Liver (tissue), 9 donors: ENCODE measurements around the gene GOLT1B. TPM values are rescaled to one million over a fixed set of nuclear protein-coding genes. Genes with fewer than 3 reads are reported as not detected.

Source experiments
- DNase-seq: peaks from one replicate; pipeline ENCODE4 v3.0.0-alpha.2; 2017; ENCODE audit warnings: low spot score
- H3K27ac ChIP-seq, 2 donors: one replicate each; pipeline ENCODE4 v1.7.0; 2013; ENCODE audit warnings: inconsistent platforms in 2 of 2, low read length in 2 of 2, control low read depth in 1 of 2, low read depth in 1 of 2, mild to moderate bottlenecking in 1 of 2
- H3K27me3 ChIP-seq, 4 donors: one replicate each; pipeline versions ENCODE4 v1.6.1 to v1.7.0; 2013; ENCODE audit warnings: low read length in 3 of 4, inconsistent platforms in 1 of 4, mild to moderate bottlenecking in 1 of 4, moderate library complexity in 1 of 4; ENCODE audit not compliant: control insufficient read depth in 4 of 4, insufficient read depth in 4 of 4
- H3K36me3 ChIP-seq, 4 donors: one replicate each; pipeline versions ENCODE4 v1.6.1 to v1.7.0; 2013; ENCODE audit warnings: low read length in 3 of 4, mild to moderate bottlenecking in 3 of 4, low read depth in 1 of 4, moderate library complexity in 1 of 4; ENCODE audit not compliant: control insufficient read depth in 4 of 4, insufficient read depth in 3 of 4
- H3K4me1 ChIP-seq, 4 donors: one replicate each; pipeline versions ENCODE4 v1.6.1 to v1.7.0; 2013; ENCODE audit warnings: low read length in 3 of 4, mild to moderate bottlenecking in 3 of 4, moderate library complexity in 1 of 4; ENCODE audit not compliant: control insufficient read depth in 4 of 4, insufficient read depth in 4 of 4
- H3K4me3 ChIP-seq, 3 donors: one replicate each; pipeline versions ENCODE4 v1.6.1 to v1.7.0; 2013; ENCODE audit warnings: low read length in 3 of 3, control low read depth in 1 of 3, low read depth in 1 of 3, mild to moderate bottlenecking in 1 of 3
- H3K9ac ChIP-seq, 2 donors: one replicate each; pipeline ENCODE4 v1.7.0; 2013; ENCODE audit warnings: low read length in 2 of 2, mild to moderate bottlenecking in 2 of 2, moderate library complexity in 2 of 2, control low read depth in 1 of 2, low read depth in 1 of 2
- H3K9me3 ChIP-seq, 4 donors: one replicate each; pipeline versions ENCODE4 v1.6.1 to v1.7.0; 2013; ENCODE audit warnings: low read length in 3 of 4; ENCODE audit not compliant: control insufficient read depth in 4 of 4
- ATF3 ChIP-seq: IDR thresholded peaks from 2 replicates; pipeline ENCODE4 v1.6.1; 2016; ENCODE audit warnings: antibody characterized with exemption
- CTCF ChIP-seq: fragments of 150-350 bp; IDR thresholded peaks from 2 replicates; pipeline ENCODE4 v1.5.1; 2017; ENCODE audit warnings: improper control_type of control experiment, low read depth, low read length; ENCODE audit not compliant: missing input control
- EGR1 ChIP-seq, 2 donors: IDR thresholded peaks; 2 replicates each; pipeline ENCODE4 v1.6.1; 2016 to 2018; ENCODE audit warnings: antibody characterized with exemption in 2 of 2, low read depth in 2 of 2
- FOXA1 ChIP-seq: IDR thresholded peaks from 2 replicates; pipeline ENCODE4 v1.6.1; 2016; ENCODE audit warnings: antibody characterized with exemption
- FOXA2 ChIP-seq: IDR thresholded peaks from 2 replicates; pipeline ENCODE4 v1.6.1; 2016; ENCODE audit warnings: antibody characterized with exemption
- GABPA ChIP-seq, 2 donors: IDR thresholded peaks in 1 of 2; conservative IDR thresholded peaks in 1 of 2; 2 replicates each; pipeline ENCODE4 v1.6.1; 2016; ENCODE audit warnings: antibody characterized with exemption in 2 of 2, mild to moderate bottlenecking in 1 of 2, moderate library complexity in 1 of 2
- HNF4A ChIP-seq, 2 donors: conservative IDR thresholded peaks; 2 replicates each; pipeline ENCODE4 v1.6.1; 2016; ENCODE audit warnings: antibody characterized with exemption in 2 of 2, mild to moderate bottlenecking in 2 of 2
- HNF4G ChIP-seq: IDR thresholded peaks from 2 replicates; pipeline ENCODE4 v1.6.1; 2016; ENCODE audit warnings: antibody characterized with exemption
- JUND ChIP-seq, 2 donors: IDR thresholded peaks; 2 replicates each; pipeline ENCODE4 v1.6.1; 2016; ENCODE audit warnings: antibody characterized with exemption in 2 of 2
- MAX ChIP-seq: IDR thresholded peaks from 2 replicates; pipeline ENCODE4 v1.6.1; 2016; ENCODE audit warnings: antibody characterized with exemption
- NR2F2 ChIP-seq: IDR thresholded peaks from 2 replicates; pipeline ENCODE4 v1.6.1; 2016; ENCODE audit warnings: antibody characterized with exemption
- RAD21 ChIP-seq, 2 donors: IDR thresholded peaks; 2 replicates each; pipeline ENCODE4 v1.6.1; 2016; ENCODE audit warnings: antibody characterized with exemption in 2 of 2, mild to moderate bottlenecking in 2 of 2
- REST ChIP-seq: IDR thresholded peaks from 2 replicates; pipeline ENCODE4 v1.6.1; 2016; ENCODE audit warnings: antibody characterized with exemption, mild to moderate bottlenecking
- RXRA ChIP-seq, 2 donors: IDR thresholded peaks; 2 replicates each; pipeline ENCODE4 v1.6.1; 2017 to 2018; ENCODE audit warnings: antibody characterized with exemption in 2 of 2, mild to moderate bottlenecking in 1 of 2
- SP1 ChIP-seq: IDR thresholded peaks from 2 replicates; pipeline ENCODE4 v1.6.1; 2018; ENCODE audit warnings: antibody characterized with exemption, mild to moderate bottlenecking
- TAF1 ChIP-seq: conservative IDR thresholded peaks from 2 replicates; pipeline ENCODE4 v1.6.1; 2016; ENCODE audit warnings: antibody characterized with exemption, mild to moderate bottlenecking
- YY1 ChIP-seq: IDR thresholded peaks from 2 replicates; pipeline ENCODE4 v1.6.1; 2016; ENCODE audit warnings: antibody characterized with exemption, mild to moderate bottlenecking
- ZBTB33 ChIP-seq: IDR thresholded peaks from 2 replicates; pipeline ENCODE4 v1.6.1; 2016; ENCODE audit warnings: antibody characterized with exemption
- WGBS: extraction: QIAGEN DNeasy Blood & Tissue Kit; methylation state at CpG from one replicate; pipeline ENCODE4 v1.1.7; 2013; 5-methylcytosine and 5-hydroxymethylcytosine counted together
- polyA plus RNA-seq, 2 donors: library from polyadenylated mRNA; stranded (reverse) in 1 of 2; unstranded in 1 of 2; fragments of 200-250 nt in 1 of 2; fragments of >200 nt in 1 of 2; fragmentation: Nextera tagmentation in 1 of 2; extraction: Ambion mirVana in 1 of 2; gene quantifications; one replicate each; pipeline versions ENCODE4 v1.2.1 to v1.2.3, GENCODE V29; 2013 to 2015
- total RNA-seq, 2 donors: library from RNA; depleted of rRNA; stranded (reverse); fragments of >200 nt; gene quantifications; one replicate each; pipeline ENCODE4 v1.2.3, GENCODE V29; 2014
- donor health status: healthy.
- donor health status: healthy.
- donor health status: healthy.
- donor health status: healthy.
- donor health status: healthy.

GOLT1B gene
- total and polyA plus RNA-seq, 4 donors: 11.0 to 36.9 (median 17.3) TPM

- TF ChIP-seq MAX: no peak
- TF ChIP-seq TAF1: no peak
- TF ChIP-seq FOXA2: no peak
- no peak for TF ChIP-seq RXRA (IDR thresholded peaks at IDR 0.05)
- TF ChIP-seq HNF4G: no peak
- TF ChIP-seq FOXA1: no peak
- no peak for TF ChIP-seq NR2F2
Measured at GRCh38 chr12:21539797-21540196, 38.2 kb downstream of the GOLT1B start (continued).

- no peak for DNase-seq
Measured at GRCh38 chr12:21541773-21542172, 40.2 kb downstream of the GOLT1B start.

More at GRCh38 chr12:21541773-21542172, 40.2 kb downstream of the GOLT1B start:
- TF ChIP-seq RAD21 (IDR thresholded peaks at IDR 0.05) (no peak), TAF1 (no peak), GABPA (IDR thresholded peaks at IDR 0.05 in 1 of 2, conservative IDR thresholded peaks at IDR 0.05 in 1 of 2) (no peak), JUND (IDR thresholded peaks at IDR 0.05) (no peak), FOXA1 (no peak), RXRA (IDR thresholded peaks at IDR 0.05) (no peak), CTCF (no peak), REST (no peak), HNF4A (conservative IDR thresholded peaks at IDR 0.05) (no peak), ZBTB33 (no peak), YY1 (no peak), SP1 (no peak), EGR1 (IDR thresholded peaks at IDR 0.05; ENCODE audit: low read depth in 2 of 2) (no peak), ATF3 (no peak), NR2F2 (no peak), HNF4G (no peak)
- no peaks in the 10 kb centered on the region for H3K9me3 ChIP-seq
- H3K4me3 ChIP-seq: no peak overlapping the region
- no peaks in the 10 kb centered on the region for H3K27me3 ChIP-seq
- no peaks in the 10 kb centered on the region for H3K4me1 ChIP-seq
- H3K9ac ChIP-seq: no peak overlapping the region
- peaks cover 0 to 27% (median 22%) of the 10 kb centered on the region in 4 donors for H3K36me3 ChIP-seq
- 93% methylated on average over 6 of the region's 6 CpGs for WGBS
- H3K27ac ChIP-seq: no peak overlapping the region
